CD4-positive, alpha-beta T cell treated with Interleukin-4 for 1 hour (primary cell): ENCODE measurements around the gene EFCAB6.
"Not testable (repeated sequence)": the region's sequence is repeated elsewhere in the genome, so short reads cannot be mapped to it uniquely, and the experiment has no call there.

ENCODE experiments used
- DNase-seq, 2 donors: peaks; one replicate each; pipeline ENCODE4 v3.0.0-alpha.2; 2020 to 2022

EFCAB6 gene

GRCh38 chr22:43693249-43693648 is 118.9 kb downstream of the EFCAB6 start:
- no peak for DNase-seq

- DNase-seq: no peak
These were observed 122.7 kb downstream of the EFCAB6 start for GRCh38 chr22:43689356-43689755.

GRCh38 chr22:43682851-43683250 is 129.3 kb downstream of the EFCAB6 start:
- no peak for DNase-seq

GRCh38 chr22:43681731-43682360 is 130.3 kb downstream of the EFCAB6 start:
- DNase-seq: no peak

GRCh38 chr22:43670513-43670912 is 141.6 kb downstream of the EFCAB6 start:
- no peak for DNase-seq

- DNase-seq: no peak
These were observed 142.9 kb downstream of the EFCAB6 start for GRCh38 chr22:43669190-43669589.

- no peak for DNase-seq
These were observed 144.4 kb downstream of the EFCAB6 start for GRCh38 chr22:43667656-43668055.

GRCh38 chr22:43666457-43666856 is 145.6 kb downstream of the EFCAB6 start:
- no peak for DNase-seq

- DNase-seq: no peak
These were observed 153.3 kb downstream of the EFCAB6 start for GRCh38 chr22:43658823-43659222.

- DNase-seq: not testable (repeated sequence)
These were observed 155.5 kb downstream of the EFCAB6 start for GRCh38 chr22:43656581-43656980.

GRCh38 chr22:43654271-43654670 is 157.8 kb downstream of the EFCAB6 start:
- DNase-seq: no peak

- no peak for DNase-seq
These were observed 159.3 kb downstream of the EFCAB6 start for GRCh38 chr22:43652845-43653244.

GRCh38 chr22:43643387-43643786 is 168.7 kb downstream of the EFCAB6 start:
- DNase-seq: no peak

GRCh38 chr22:43642319-43643206 is 169.5 kb downstream of the EFCAB6 start:
- no peak for DNase-seq

GRCh38 chr22:43639228-43639948 is 172.7 kb downstream of the EFCAB6 start:
- no peak for DNase-seq

GRCh38 chr22:43637275-43638260 is 174.5 kb downstream of the EFCAB6 start:
- no peak for DNase-seq

- no peak for DNase-seq
These were observed 176.0 kb downstream of the EFCAB6 start for GRCh38 chr22:43636086-43636485.

- DNase-seq: no peak
These were observed 177.0 kb downstream of the EFCAB6 start for GRCh38 chr22:43635101-43635500.

GRCh38 chr22:43634316-43634715 is 177.8 kb downstream of the EFCAB6 start:
- DNase-seq: no peak

GRCh38 chr22:43633631-43634285 is 178.3 kb downstream of the EFCAB6 start:
- no peak for DNase-seq

GRCh38 chr22:43631846-43632245 is 180.3 kb downstream of the EFCAB6 start:
- no peak for DNase-seq

- no peak for DNase-seq
These were observed 180.9 kb downstream of the EFCAB6 start for GRCh38 chr22:43631201-43631600.
